PC-9 (cell line): ENCODE results near the gene POLD3.

ENCODE experiments used
- CTCF ChIP-seq: fragments of 200-600 bp; sonication (generic); conservative IDR thresholded peaks from 2 replicates; pipeline ENCODE4 v1.6.1; 2017; ENCODE audit warnings: mixed run types, antibody characterized with exemption, mild to moderate bottlenecking, moderate library complexity
- EZH2 ChIP-seq: fragments of 200-600 bp; sonication (generic); IDR thresholded peaks from 2 replicates; pipeline ENCODE4 v1.8.0; 2017; ENCODE audit warnings: antibody characterized with exemption, low read depth

GRCh38 chr11:74642912-74643311, 50.5 kb downstream of the POLD3 start:
- TF ChIP-seq CTCF (no peak), EZH2 (no peak)
